ENCODE data around the gene SPATS2.

- TF ChIP-seq CTCF (conservative IDR thresholded peaks at IDR 0.05; ENCODE audit: low read depth, low read length) (no peak), MAZ (IDR thresholded peaks at IDR 0.05; ENCODE audit: borderline replicate concordance, low read depth, low read length) (no peak), CEBPB (IDR thresholded peaks at IDR 0.05; ENCODE audit: low read depth, low read length) (no peak), BHLHE40 (IDR thresholded peaks at IDR 0.05; ENCODE audit: low read depth, low read length) (no peak), USF2 (IDR thresholded peaks at IDR 0.05; ENCODE audit: low read depth, low read length) (no peak), POLR2A (IDR thresholded peaks at IDR 0.05; ENCODE audit: low read depth, low read length) (no peak), FOS (IDR thresholded peaks at IDR 0.05; ENCODE audit: low read depth, low read length) (no peak), RAD21 (IDR thresholded peaks at IDR 0.05; ENCODE audit: low read length) (no peak), RCOR1 (IDR thresholded peaks at IDR 0.05; ENCODE audit: insufficient replicate concordance, low read length) (no peak), SMC3 (IDR thresholded peaks at IDR 0.05; ENCODE audit: low read depth, low read length) (no peak), MAFK (IDR thresholded peaks at IDR 0.05; ENCODE audit: low read depth, low read length) (no peak), RFX5 (IDR thresholded peaks at IDR 0.05; ENCODE audit: low read depth, low read length) (no peak), NFE2L2 (IDR thresholded peaks at IDR 0.05; ENCODE audit: low read depth, low read length) (no peak)
- TF ChIP-seq, protein P1, sequence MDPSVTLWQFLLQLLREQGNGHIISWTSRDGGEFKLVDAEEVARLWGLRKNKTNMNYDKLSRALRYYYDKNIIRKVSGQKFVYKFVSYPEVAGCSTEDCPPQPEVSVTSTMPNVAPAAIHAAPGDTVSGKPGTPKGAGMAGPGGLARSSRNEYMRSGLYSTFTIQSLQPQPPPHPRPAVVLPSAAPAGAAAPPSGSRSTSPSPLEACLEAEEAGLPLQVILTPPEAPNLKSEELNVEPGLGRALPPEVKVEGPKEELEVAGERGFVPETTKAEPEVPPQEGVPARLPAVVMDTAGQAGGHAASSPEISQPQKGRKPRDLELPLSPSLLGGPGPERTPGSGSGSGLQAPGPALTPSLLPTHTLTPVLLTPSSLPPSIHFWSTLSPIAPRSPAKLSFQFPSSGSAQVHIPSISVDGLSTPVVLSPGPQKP (IDR thresholded peaks at IDR 0.05; ENCODE audit: borderline replicate concordance, low read depth, low read length): no peak
These were observed 94.0 kb downstream of the SPATS2 start for GRCh38 chr12:49461221-49461620.

Measured in IMR-90 (cell line).